Measurements from ENCODE around the gene GRN. TPM values are rescaled to one million over a fixed set of nuclear protein-coding genes. Genes with fewer than 3 reads are reported as not detected.
A peak's percentile ranks its signal among the peaks of the same experiment; 100 is the strongest.
"Not testable (repeated sequence)": the region's sequence is repeated elsewhere in the genome, so short reads cannot be mapped to it uniquely, and the experiment has no call there.

The GRN gene
- total RNA-seq, 1 donor from 2014 or later: 543 TPM

DNA sequence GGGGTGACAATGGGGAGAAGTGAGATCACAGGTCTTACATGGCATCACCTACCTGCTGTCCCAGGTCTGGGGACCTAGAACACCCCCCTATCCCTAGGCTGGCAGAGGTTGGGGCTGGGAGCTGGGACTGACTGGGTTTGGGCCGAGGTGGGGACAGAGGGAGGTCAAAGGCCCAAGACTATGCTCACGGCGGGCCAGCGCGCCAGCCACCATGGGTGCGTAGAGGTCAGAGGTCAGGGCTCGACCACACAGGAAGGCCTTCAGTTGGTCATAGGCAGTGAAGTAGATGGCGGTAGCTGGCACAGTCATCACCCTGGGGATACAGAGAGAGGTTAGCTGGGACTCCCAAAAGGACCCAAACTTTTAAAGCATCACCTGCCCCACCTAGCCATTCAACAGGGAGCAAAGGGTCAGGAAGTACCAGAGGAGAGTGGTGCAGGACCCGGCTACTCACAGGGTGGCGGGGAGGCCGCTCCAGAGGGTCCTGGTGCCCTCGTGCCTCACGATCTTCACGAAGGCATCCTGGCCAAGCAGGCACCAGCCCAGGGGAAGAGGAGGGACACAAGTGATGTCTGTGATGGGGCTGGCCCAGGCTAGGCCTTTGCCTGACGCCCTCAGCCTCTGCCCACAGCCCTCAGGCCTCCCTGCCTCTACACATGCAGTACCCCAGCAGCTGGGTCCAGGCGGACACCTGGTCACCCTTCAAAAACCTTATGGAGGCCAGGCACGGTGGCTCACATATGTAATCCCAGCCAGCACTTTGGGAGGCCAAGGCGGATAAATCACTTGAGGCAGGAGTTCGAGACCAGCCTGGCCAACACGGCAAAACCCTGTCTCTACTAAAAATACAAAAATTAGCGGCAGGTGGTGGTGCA is 23.6 kb upstream of the GRN start:
- no peak for DNase-seq

DNA sequence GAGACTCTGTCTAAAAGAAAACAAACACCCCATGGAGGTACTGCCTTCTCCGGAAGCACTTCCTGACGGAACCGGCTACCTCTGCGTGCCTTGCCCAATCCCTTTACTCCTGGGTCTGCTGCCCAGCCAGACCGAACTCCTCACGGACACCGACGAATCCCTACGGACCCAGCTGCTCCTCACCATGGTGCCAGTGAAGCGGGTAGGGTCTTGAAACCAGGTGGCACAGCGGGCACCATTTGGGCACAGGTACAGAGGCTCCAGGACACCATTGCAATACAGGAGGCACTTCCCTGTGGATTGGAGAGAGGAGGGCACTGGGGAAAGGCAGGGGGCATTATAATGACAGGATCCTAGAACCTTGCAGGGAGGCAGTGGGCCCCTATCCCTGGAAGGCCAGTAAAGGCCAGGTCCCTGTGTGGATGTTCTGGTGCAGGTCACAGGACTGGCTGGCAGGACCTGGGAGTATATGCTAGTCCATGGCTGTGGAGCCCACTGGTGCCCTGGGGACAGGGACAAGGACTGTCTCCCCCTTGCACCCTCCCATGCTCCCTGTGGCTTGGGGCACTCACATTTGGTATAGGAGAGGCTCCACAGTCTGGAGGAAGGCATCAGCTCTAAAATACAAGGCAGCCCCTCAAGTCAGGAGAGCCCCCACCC is 22.7 kb upstream of the GRN start:
- no peak for DNase-seq

DNA sequence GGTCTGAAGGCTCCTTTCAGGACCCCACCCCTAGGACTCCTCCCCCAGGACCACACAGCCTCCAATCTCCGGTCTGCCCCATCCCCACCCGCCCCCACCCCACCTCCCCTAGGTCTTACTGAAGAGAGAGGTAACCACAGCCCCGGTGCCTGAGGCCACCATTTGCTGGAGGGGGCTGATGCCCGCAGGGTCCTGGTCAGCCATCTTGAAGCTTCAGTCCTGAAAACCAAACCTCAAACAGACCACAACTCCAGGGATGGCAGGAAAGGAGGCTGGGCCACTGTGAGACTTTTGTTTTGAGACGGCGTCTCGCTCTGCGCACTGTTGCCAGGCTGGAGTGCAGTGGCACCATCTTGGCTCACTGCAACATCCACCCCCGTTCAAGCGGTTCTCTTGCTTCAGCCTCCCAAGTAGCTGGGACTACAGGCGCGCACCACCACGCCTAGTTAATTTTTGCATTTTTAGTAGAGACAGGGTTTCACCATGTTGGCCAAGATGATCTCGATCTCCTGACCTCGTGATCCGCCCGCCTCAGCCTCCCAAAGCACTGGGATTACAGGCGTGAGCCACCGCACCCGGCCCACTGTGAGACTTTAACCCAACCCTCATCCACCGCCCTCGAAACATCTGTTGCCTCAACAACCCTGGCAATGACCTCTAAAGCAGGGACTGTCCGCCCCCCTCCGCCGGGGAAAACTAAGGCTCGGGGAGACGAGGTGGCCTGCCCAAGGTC is 21.6 kb upstream of the GRN start:
- no peak for DNase-seq

DNA sequence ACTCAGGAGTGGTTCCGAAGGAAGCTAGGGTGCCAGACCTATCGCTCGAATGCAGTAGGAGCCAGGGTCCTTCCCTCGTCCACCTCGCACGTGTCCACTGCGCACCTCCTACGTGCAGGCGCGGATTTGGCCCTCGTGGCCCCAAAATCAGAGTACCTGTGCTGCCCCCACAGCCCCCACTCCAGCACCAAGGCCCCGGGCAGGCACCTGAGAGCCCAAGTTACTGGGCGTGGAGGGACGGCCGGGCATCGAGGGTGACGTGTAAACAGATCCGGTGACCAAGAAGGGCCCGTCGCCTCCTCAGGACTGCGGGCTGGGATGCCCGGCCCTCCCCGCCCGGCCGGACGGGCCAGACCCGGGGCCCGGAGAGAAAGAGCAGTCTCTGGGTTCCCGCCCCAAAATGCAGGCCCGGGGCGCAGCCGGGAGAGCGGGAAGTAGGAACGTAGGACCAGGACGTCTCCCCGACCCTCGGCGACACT is 21.0 kb upstream of the GRN start:
- DNase-seq: peak; percentile 26

DNA sequence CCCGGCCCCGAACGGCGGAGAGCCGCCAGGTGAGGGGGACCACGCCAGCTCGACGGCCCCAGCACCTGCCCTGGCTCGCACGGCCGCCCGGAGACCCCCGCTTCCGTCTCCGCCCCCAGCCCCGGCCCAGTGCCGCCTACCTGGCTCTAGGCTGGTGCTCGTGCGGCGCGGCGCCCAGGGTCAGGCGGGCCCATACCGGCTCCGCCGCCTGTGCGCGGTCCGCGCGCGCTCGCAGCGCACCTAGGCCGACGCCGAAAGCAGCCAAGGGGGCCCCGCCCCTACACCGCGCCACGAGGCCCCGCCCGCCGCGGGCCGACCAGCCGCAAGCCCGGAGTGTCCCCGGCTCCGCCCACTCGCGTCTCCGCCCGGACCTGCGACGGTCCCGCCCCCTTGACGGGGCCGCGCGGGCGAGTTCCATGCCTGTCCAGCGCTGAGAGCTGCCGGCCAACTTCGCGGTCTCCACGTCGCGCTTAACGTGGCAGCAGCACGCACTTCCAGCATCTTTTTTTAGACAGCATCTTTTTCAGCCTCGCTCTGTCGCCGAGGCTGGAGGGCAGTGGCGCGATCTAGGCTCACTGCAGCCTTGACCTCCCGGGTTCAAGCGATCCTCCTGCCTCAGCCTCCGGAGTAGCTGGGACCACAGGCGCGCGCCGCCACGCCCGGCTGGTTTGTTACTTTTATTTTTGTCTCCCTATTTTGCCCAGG is 20.4 kb upstream of the GRN start, which contains the start of gene SLC25A39:
Gene SLC25A39, minus strand, starts transcription at position 253 of the 705 bp plus-strand sequence. CDS start 1,261 bp downstream, outside the sequence.
- peak; percentile 97 for DNase-seq

DNA sequence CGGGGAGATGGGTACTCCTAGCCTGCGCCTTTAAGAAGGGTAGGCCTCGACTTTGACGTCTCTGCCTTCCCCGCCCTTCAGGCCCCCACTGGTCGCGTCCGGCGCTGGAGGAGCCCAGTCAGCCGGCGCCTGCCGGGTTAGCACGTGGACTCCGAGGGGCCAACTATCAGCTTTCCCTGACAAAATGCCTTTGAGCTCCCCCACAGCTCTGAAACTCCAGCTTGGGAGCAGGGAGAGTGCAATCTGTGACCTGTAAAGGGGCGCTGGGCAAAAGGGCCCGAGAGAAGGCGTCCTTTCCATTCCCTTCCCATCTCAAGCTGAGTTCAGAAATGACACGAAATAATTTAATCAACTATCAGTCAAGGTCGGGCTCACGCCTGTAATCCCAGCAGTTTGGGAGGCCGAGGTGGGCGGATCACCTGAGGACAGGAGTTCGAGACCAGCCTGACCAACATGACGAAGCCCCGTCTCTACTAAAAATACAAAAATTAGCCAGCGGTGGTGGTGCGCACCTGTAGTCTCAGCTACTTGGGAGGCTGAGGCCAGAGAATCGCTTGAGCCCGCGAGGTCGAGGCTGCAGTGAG is 18.1 kb upstream of the GRN start:
- peak; percentile 98 for DNase-seq

DNA sequence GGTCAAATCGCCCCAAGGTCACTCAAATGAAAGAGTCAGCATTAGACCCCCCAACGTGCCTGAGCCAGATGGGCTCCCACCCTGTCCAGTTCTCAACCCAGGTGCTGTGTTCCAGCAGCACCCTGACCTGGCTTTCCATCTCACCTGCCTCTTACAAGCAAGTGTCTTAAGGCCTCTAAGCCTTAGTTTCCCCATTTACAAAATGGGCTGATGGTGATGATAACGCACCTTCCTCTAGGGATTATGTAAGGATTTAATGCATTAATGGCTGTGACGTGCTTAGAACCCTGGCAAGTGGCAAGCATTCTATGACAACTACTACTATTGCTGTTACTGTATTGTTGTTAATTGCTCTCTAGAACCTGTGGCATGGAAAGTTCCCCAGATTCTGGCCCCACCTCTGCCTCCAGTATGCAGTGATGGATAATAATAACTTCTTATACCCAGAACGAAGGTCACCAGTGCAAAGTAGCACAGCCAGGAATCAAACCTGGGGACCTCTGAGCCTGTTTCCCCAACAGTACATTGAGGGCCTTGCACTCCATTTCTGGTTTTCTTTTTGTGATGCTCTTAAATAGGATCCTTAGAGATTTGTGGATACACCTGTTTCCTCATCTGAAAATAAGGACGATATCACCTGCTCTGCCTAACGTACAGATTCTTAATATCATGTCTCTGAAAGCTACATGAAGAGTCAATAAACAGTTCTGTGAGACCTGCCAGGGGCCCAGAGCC is 17.2 kb upstream of the GRN start:
- DNase-seq: no peak

DNA sequence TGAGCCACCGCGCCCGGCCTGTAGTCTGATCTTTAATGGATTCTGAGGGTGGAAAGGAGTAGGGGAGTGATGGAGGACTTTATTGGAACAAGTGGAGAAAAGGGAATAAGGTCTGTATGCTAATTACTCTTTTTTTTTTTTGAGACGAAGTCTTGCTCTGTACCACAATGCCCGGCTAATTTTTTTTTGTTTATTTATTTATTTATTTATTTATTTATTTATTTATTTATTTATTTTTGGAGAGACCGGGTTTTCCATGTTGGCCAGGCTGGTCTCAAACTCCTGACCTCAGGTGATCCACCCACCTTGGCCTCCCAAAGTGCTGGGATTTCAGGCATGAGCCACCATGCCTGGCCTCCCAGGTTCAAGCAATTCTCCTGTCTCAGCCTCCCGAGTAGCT is 15.6 kb upstream of the GRN start:
- not testable (repeated sequence) for DNase-seq

- DNase-seq: not testable (repeated sequence)
These were observed 14.8 kb upstream of the GRN start for GRCh38 chr17:44330263-44330662.

GRCh38 chr17:44331249-44331760 is 13.8 kb upstream of the GRN start:
- peak; percentile 88 for DNase-seq

DNA sequence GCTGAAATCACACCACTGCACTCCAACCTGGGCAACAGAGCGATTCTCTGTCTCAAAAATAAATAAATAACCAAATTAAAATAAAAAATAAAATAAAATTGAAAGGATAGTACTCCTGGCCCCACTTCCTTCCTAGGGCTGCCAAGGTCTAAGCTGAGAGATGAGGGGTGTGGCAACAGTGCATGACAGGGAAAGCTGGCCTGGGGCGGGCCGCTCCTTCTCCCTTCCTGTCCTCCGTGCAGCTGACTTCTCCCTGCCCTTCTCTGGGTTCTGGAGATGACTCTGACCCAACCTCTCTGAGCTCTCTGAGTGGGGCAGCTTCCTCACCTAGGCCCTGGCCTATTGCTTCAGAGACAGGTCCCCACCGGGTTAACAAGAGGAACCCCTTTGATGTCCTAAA is 11.7 kb upstream of the GRN start:
- no peak for DNase-seq

DNA sequence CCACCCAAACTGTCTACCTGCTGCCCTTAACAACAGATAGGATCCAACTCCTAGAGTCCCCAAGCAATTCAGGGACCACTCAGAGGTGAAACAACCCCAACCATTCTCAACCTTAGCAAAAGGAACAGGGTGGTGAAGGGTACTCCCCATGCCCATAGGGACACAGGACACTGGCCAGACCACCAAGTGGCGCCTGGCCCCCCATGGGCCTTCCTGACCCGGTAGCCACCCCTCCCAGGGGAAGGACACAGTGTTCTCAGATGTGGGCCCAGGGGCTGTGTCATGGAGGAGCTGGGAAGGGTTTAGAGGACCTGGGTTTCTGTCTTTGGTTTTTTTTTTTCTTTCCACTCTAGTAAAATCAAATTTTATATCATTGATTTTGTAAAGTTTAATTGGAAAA is 10.8 kb upstream of the GRN start:
- no peak for DNase-seq

DNA sequence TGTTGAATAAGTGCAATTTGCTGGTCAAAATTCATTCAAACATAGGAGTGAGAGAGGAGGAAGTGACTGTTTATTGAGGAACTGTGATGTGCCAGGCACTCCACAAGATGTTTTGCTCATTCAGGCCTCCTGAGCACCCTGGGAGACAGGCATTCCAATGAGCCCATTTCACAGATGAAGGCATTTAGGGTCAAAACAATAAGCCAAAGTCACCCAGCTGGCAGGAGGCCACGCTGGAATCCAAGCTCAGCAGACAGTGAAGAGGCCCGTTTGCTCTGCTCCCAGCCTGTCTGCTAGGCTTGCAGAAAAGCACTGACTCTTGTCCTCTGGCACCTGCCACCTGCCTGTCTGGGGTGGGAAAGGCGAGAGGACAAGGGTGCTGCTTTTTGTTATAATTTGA is 10.4 kb upstream of the GRN start:
- DNase-seq: no peak

GRCh38 chr17:44335564-44335963 is 9.5 kb upstream of the GRN start:
- DNase-seq: no peak

DNA sequence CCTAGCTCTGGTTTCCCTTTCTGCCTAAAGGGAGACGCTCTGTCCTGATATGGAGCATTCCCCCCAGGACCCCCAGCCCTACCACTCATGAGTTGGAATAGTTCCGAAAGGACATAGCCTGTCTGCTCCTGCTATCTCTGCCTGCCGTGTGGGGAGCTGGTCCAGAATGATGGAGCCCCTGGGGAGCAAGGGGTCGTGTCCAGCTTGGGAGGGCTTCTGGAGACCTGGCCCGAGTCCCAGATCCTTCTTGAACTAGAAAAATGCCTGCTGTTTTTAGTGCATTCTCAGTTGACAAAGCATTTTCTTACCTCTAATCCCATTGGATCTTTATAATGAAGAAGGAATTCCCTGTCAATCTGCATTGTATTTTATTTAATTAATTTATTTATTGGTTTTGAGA is 9.1 kb upstream of the GRN start:
- DNase-seq: no peak

- DNase-seq: no peak
These were observed 6.4 kb upstream of the GRN start for GRCh38 chr17:44338702-44339101.

DNA sequence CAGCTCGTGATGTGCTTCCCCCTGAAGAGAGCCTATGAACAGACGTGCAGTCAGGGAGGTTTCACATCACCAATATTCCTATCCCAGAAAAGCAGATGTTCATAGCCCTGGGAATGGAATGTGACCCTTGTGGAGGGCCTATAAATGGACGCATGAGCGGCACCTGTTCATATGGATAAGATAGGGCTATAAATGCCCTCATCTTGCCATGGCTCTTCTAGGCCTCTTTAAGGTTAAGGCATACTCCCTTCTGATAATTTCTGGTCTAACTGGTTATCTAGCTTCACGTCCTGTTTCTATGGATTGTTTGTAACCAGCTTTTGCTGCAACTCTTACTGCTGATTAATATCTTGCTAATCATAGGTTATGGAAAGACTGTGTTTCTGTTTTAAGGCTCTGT is 4.5 kb upstream of the GRN start:
- not testable (repeated sequence) for DNase-seq

- DNase-seq: no peak
These were observed 1.4 kb upstream of the GRN start for GRCh38 chr17:44343510-44344209.

DNA sequence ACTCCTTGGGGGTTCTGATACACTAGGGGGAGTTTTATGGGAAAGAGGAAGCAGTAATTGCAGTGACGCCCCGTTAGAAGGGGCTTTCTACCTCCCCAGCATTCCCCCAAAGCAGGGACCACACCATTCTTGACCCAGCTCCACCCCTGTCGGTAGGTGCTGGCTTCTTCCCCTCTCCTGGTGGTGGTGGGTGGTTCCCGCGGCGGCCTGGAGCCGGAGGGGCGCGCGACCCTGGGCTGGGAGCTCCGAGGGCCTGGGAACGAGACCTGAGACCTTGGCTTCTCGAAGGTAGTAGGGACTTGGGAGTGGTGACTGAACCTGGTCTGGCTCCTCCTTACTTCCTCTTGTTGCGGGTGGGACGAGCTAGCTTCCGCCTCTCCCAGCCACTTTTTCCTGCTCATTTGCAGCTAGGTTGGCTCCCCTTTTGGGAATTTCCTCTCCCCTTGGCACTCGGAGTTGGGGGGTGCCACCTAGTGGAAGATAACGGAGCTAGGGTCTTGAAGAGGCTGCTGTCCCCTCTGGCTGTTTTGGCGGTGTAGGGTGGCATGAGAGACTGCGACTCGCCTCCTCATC is 438 bp downstream of the GRN start:
- DNase-seq: peak; percentile 83

Data from dermis blood vessel endothelial cell (primary cell).